Right lung (tissue), 5 donors: ENCODE results near the gene NAALADL2. TPM values are rescaled to one million over a fixed set of nuclear protein-coding genes. Genes with fewer than 3 reads are reported as not detected.
"Not testable (repeated sequence)": the region's sequence is repeated elsewhere in the genome, so short reads cannot be mapped to it uniquely, and the experiment has no call there.

ENCODE experiments used
- DNase-seq, 2 donors: peaks; one replicate each; pipeline ENCODE4 v3.0.0-alpha.2; 2013
- polyA plus RNA-seq, 5 donors: library from polyadenylated mRNA; unstranded; fragments of 120-200 nt; gene quantifications; one replicate each; pipeline versions ENCODE4 v1.2.1 to v1.2.3, GENCODE V29; 2013; ENCODE audit warnings: inconsistent platforms in 1 of 5, low replicate concordance in 1 of 5; ENCODE audit not compliant: insufficient read length in 5 of 5, insufficient read depth in 1 of 5

Gene NAALADL2
- polyA plus RNA-seq, 5 donors: 8.4 to 21.0 (median 18.4) TPM

DNA sequence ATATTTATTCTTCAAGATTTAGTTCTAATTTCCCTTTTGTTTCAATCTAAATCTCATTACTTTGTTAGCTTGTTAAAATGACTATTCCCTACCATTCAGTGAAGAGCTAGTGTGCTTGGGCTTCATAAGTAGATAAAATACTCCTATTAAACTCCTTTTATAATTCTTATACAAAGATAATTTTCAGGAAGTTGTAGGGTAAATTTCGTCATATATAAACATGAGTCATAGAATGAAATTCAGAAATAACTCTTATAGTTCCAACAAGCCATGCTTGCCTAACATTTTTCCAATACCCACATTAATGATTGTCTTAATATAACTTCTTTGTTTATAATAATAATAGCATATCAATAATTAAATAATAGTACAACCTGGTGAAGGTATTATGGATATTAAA, 407.3 kb downstream of the NAALADL2 start:
- DNase-seq: no peak

DNA sequence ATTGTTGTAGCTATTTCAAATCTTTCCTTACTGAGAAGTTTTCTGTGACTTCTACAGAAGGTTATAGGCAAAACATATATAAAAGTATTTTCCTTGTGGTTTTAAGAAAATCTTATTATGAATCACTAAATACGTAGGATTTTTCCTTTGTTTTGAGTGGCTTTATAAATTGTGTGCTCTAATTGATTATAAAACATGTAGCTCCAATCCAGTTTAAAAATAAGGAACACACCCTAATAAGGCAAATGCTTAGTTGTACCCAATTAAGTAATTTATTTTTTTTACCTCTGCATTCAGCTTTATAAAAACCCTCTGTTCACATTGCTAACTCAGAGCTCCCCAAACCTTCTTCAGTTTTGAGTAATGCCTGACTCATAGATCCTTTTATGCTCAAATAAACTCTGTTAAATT, 408.0 kb downstream of the NAALADL2 start:
- no peak for DNase-seq

DNA sequence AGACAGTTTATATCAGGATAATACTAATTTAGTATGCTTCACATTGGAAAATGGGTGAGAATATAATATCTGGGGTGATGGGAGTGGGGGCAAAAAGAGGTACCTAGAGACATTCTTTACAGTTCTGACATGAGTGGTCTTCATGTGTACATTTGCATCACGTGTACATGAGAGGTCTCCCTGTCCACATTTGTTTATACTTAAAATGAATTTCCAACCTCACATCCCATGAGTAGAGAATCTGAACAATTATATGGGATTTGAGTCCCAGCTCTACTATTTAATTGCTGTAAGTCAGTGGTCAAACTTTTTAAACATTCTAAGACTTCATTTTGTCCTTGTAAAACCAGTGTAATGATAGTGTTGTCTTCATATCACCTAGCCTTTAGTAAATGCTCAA, 408.4 kb downstream of the NAALADL2 start:
- no peak for DNase-seq

DNA sequence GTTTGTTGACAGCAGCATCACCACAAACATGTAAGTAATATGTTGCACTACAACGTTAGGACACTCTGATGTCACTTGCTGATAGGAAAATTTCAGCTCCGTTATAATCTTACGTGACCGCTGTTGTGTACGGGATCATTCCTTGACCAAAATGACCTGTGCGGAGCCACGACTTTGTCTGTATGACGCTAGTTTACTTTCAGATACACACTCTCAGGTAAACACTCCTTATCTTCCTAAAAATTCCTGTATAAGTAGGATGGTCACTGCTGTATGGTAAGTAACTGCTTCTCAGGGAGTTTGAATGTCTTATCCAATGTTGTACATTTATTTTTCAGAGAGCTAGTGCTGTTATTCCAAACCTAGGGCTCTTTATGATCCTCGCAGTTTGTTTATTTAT, 410.3 kb downstream of the NAALADL2 start:
- no peak for DNase-seq

DNA sequence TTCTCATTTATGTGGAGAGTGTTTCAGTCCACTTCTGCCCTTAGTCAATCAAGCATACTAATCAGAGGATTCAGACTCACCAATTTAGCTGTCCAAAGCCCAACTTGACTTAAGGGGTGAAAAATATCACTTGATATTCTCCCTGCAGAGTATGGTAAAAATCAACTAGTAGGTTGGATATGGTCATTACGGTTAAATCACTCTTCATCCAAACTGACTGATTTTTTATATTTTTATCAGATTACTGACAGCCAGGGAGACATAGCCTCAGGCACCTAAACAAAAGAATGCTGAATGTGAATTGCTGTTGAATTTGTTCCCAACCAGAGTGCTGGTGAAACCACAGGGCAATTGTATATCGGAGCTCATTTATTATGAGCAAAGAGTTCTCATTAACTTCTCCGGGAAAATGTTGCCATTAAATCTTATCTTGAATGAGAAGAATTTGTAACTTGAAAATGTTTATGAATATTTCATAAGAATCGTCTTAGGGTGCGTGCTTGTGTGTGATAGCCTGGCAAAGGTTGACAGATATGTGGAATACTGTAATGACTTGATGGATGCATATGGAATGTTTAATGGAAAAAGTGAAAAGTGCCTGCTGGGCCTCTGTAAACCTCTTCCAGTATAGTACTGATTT, 411.2 kb downstream of the NAALADL2 start:
- DNase-seq: no peak

DNA sequence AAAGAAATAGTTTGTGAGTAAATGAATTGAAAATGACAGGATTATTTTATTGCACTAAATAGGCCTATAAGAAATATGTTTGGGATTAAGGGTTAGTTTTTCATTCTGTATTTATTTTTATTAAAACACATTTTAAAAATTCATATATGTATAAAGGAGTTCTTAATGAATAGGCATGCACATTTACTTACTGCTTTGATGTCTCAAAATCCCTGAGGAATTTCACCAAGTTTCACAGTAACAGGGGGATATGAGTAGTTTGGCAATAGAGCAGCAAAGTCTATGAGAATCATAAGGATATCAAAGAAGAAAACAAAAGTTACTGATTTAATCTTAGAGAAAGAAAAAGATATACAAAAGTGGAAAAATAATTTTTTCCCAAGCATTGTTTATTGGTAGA, 411.7 kb downstream of the NAALADL2 start:
- no peak for DNase-seq

DNA sequence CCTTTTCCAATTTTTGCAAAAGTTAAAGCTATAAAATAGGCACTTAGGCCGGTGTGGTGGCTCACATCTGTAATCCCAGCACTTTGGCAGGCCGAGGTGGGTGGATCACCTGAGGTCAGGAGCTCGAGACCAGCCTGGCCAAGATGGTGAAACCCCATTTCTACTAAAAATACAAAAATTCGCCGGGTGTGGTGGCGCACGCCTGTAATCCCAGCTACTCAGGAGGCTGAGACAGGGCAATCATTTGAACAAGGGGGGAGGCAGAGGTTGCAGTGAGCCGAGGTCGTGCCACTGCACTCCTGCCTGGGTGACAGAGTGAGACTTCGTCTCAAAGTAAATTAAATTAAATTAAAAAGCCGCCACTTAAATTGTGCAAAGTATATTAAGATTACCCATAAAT, 412.3 kb downstream of the NAALADL2 start:
- DNase-seq: not testable (repeated sequence)

DNA sequence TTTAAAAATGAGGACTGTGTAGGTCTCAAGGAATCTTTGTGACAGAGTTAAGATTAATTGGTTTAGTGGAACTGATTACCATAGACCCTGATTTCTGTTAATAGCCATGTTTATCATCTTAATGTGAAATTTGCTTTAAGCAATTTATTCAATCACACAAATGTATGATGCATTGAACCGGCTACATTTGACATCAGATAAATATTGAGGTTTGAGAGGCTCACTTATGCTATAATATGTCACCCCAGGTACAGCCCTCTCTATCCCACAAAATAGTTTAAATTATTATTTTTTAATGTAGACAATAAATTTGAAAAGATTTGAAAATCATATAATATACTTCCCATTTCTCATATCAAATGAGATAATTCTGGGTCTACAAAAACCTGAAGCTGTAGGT, 413.3 kb downstream of the NAALADL2 start:
- no peak for DNase-seq

DNA sequence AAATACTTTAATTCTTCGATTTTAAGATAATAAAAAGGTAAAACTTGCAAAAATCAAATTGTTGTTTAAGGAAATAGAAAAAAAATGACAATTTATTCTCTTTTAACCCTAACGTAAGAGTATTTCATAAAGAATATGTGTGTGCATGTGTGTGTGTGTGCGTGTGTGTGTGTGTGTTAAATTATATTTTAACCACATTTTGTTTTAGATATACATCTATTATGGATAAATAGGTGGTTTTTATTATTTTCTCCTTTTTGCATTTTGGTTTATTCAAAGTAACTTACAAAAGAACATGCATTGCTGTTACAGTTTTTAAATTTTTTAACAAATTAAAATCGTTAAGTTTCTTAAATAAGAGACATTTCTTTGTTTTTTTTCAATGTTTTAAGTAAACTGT, 414.4 kb downstream of the NAALADL2 start:
- no peak for DNase-seq

DNA sequence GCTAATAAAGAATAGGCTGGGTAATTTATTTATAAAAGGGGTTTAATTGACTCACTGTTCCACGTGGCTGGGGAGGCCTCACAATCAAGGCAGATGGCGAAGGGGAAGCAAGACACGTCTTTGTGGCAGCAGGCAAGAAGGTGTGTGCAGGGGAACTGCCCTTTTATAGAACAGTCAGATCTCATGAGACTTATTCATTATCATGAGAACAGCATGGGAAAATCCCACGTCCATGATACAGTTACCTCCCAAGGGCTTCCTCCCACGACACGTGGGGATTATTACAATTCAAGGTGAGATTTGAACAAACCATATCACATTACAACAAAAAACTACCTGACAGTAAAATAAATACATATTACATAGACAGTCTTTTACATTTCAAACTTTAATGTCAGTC, 414.9 kb downstream of the NAALADL2 start:
- no peak for DNase-seq

DNA sequence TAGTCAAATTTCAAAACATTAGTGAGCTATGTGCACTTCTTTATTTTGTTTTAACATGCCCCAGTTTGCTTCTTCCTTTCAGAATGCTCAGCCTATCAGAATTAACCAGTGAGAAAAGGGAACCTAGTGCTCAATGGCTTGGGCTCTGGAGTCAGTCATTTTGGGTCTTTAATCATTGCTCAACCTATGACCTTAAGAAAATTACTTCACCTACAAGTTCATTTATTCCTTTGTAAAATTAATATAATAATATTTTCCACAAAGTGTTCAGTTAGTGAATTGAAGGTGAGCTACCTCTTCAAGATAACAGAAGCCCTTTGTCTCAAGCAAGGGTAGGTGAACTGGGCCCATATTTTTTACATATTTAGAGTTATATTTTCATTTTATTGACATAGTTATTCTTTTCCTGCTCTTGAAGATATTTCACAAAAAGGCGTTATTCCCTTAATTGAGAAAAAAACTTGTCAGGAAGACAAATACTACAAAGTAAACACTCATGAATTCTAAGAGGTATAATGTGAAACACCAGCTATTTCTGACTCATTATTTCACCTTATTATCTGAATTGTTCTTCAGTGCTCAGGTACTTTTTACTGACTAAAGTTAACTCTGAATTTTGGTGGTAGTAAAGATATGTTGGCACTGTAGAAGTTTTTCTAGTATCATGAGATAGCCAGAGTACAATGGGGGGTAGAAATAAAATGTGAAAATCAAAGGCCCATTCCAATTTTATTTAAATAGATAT, 415.5 kb downstream of the NAALADL2 start:
- DNase-seq: no peak

DNA sequence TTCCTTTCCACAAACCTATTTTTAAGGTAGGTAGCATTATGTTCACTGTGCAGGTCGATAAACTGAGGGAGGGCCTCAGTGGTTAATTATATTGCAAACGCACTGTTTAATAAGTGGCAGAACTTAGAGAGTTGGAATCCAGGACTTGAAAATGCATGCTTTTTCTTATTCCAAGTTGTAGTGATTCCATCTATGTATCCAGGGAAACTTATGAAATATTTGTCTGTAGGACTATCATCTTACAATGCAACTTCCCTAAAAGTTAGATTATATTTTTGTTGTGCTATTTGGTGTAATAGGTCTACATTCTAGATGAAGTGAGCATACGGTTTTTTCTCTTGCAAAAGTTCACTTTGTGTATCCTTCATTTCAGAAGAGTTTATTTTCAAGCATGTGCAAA, 419.5 kb downstream of the NAALADL2 start:
- DNase-seq: no peak

DNA sequence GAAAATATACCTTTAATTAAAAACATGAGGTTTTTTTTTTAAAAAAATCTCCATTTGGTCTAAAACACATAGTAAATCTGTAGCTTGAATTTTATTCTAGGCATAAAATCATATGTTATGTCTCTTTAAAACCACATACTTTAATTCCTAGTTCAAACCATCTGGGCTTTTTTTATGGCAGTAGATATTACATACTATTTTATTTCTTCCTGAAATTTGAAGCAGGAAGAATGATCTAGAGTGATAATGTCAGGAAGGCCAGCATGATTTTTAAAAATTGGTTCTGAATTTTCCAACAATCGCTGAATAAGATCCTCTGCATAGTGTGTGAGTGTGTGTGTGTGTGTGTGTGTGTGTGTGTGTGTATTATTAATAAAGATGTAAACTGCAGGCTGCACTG, 420.3 kb downstream of the NAALADL2 start:
- no peak for DNase-seq

DNA sequence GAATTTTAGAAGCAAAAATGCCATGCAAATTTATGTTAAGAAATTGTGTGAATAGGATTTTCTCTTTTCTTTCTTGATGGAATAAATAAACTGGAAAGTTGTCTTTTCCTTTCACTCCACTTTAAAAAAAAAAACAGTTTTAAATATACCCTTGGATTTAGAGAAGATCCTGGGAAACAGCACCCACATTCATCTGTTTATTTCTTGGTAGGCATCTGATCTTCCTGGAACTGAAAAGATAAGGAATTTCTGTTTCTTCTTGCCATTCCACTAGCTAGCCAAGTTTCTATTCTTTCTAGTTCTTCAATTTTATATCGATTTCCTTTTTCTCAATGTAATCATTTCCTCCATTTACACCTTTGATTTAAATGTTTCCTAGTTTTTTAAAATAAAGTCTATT, 420.8 kb downstream of the NAALADL2 start:
- no peak for DNase-seq

DNA sequence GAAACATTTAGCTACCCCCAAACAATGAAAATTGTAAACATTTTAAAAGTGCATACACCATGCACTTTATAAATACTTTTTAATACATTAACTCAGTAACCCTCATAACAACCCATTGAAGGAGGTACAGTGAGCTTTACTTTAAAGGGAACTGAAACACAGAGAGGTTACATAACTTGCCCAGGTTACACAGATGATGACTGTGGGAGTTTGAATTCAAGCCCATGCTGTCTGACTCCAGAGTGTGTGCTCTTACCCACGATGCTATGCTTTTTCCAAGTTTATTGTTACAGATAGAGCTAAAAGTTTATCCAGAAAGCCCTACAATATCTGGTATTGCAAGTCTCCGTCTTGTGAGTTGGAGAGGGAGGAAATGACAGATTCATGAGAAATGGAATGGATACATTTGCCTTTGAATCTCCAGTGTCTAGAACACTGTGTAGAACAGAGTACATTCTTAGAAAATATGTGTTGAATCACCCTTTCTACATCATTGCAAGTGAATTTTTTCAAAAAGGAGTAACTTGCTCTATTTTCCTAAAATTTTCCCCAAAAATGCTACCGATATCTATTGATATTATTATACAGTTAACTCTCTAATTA, 428.3 kb downstream of the NAALADL2 start:
- no peak for DNase-seq

DNA sequence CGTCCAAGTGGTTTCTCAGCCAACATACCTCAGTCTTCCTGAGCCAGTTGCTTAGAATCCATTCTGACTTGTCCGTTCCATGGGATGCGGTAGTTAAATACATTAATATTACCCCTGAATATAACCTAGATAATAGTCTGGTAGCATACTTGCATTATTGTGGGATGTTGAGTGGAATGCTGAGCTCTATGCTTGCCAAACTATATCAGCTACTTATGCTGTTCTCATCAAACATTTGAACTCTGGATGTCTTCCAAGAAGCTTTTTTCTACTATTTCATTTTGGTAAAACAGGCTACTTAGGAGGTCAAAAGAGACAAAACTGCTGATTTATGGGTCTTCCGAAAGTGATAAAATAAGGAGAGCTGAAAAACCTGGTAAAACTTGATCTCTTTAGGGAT, 429.5 kb downstream of the NAALADL2 start:
- peak; percentile 29 to 32 for DNase-seq

DNA sequence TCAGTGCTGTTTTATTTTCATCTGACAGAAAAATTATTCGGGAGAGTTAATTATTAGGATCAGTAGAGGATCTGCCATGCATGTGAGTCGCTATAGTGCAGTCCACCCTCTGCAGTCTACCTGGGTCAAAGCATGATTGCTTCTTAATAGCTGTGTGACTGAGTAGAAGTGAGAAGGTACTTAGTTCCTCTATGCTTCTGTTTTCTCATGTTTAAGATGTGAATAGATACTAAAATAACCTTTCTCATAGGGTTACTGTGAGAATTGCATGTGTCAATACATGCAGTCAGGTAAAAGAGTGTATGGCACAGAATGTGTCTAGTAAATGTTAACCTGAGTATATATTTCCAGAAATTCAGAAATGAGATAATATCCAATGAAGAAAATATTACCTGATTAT, 435.7 kb downstream of the NAALADL2 start:
- no peak for DNase-seq

DNA sequence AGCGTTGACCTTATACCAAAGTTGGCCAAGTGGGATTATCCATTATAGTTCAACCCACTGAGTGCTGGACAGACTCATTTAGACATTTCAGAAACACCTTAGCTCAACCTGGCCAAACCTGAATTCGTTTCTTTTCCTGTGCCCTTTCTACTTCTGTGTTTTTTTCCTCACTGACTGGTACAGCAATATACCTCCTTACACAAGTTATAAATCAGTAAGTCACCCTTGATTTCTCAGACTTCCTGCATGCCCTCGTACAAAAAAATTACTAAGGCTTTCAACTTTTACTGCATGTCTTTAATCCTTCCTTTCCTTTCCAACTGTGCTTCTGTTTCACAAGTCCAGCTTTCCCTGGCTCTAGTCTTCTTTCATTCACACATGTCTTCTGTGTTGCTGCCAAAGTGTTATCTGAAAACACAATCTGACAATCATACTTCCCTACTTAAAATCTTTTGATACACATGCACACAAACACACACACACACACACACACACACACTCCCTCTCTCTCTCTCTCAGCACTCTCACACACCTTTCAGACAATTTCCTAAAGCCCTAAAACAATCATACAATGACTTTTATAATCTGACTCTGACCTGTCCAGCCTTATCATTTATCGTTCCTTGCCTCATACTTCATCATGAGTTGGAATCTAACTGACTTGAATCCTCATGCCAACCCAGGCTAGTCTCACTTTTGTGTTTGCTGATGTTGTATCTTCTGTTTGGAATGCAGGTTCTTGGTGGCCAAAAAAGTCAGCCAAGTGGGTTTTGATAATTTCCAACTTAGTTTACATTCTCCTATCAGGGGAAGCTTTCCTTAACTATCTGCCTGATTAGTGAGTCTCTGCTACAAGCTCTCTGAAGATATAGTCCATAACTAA, 436.4 kb downstream of the NAALADL2 start:
- peak in 1 of 2 donors; percentile 10 for DNase-seq

DNA sequence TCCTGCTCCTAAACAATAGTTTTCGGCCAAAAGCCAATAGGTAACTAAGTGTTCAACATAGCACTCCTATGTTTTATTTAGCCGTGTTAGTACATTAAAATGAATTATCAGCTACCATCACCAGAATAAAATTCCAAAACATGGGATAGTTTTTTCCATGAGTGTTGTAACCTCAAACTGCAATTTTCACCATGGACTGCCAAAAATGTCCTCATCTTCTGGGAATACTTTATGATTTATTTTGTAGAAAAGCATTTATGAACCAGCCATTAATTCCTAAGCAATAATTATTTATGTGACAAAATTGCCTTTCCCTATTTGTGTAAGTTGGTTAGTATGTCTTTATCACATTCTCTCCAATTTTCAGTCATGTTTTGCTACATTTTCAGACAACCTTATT, 438.1 kb downstream of the NAALADL2 start:
- DNase-seq: no peak

DNA sequence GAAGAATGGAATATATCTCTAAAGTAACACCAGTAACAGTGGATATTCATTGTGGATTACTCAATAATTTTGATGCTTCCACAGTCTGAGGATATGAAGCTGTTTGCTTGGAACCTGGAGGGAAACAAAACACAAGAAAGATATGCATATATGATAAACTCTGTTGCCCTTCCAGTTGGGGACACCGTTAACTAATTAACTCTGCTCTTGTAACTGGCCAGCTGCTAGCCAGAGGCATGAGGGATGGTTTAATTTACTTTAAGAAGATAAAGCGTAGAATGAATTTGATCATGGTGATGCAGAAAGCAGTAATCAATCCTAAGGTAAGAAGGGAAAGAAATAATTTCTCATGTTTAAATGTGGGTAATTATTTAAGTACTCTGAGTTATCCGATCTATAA, 442.6 kb downstream of the NAALADL2 start:
- no peak for DNase-seq

DNA sequence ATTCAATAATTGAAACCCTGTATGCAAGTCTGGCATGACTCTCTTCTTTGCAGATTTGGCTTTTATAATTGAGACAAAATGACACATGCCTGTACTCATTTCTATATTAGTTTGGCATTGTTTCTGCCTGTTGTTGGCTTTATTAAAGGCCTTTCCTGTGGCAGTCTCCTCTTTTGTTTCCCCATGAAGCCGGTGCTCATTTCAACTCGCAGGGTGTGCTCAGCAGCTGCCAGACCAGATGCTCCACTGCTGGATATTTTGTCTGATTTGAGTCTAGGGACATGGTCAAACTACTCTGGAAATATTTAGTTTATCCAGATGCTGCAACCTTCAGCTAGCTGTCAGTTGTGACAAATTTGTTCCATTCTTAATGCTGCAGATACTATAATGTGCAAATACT, 445.3 kb downstream of the NAALADL2 start:
- no peak for DNase-seq

DNA sequence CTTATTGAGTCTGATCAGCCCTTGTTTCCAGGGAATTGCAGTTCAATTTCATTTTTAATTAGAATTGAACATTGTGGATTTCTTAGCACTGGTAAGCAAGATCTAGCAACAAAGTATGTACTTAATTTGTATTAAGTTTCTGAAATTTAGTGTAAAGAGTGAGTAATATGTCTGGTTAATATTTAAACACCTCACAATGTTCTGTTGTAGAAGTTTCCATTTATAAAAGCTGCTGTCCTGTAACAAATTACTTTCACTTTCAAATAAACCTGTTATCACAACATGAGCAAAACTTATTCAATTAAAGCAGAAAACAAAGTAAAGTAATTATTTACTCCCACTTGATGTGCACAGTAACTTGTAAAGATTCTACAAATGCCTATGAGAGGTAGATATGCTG, 448.5 kb downstream of the NAALADL2 start:
- no peak for DNase-seq
